GM21367 (cell line): ENCODE measurements around the gene HHAT.

Experiments used
- ATAC-seq: cut with Tn5 transposase; IDR thresholded peaks from one replicate; pipeline ENCODE4 v1.9.1; 2021; ENCODE audit not compliant: unreplicated experiment

Gene HHAT

DNA sequence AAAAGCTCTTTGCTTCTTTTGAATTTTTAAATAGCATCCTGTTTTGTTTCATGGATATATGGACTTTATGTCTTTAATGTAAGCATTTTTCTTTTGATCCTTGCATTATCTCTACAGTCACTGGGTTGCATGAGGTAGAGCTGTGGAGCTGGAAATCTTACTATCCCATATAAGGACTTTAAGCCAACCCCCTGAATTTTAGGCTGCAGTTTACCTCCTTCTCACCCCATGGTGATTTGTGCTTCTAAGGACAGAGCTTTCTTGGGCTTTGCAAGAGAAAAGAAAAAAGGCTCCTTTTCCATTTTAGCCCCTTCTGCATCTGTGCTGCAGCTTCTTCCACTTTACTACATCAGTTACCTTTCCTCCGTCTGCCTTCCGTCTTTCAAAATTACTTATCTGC is 373.8 kb downstream of the HHAT start:
- no peak for ATAC-seq

DNA sequence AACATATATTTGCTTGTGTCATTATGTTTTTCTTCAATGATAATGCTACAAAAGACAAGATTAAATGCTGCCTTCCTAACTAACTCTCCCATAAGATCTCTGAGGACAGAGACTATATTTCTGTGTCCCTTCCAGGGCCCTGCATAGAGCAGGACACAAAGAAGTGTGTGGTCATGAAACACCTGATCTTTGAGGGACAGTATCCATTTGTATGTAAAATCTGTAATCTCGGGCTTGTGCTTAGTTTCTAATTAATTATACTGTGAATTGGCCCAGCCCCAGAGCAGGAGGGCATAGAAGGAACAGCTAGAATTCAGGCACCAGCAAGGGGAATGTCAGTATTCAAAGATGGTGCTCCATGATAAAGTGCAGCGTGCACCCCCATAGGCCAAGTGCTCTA is 374.9 kb downstream of the HHAT start:
- no peak for ATAC-seq

DNA sequence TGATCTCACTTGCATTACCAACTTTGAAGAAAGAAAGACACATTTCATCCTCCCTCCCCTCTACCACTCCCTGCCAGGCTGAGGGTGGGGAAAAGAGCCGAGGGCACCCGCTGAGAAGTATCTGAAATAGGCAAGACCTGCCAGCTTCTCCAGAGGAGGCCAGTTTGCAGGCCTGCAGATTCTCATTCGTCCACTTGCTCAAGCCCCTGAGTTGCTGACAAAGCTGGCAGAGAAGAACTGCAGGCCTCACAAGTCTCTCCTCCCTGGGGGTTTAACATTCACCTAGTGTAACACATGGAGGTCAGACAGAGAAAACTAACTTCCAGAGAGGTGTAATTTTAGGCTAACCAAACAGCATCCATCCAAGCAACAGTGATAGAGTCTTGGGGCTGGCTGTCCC is 376.4 kb downstream of the HHAT start:
- no peak for ATAC-seq

DNA sequence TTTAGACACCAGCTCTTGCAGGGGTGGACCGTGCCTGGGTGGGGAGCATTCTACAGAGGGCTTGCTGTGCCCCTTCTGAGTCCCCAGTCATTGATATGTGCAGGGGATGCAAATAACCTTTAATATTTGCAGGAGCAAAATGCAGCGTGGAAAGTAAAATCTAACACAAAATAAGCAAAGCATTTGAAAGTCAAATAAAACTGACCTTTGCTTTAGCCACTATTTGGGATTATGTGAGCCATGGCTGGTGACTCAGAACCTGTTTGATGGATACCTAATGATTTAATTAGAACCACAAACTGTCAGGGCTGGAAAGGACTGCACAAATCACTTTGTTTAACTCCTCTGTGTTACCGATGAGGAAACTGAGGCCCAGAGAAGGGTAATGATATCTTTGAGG is 377.5 kb downstream of the HHAT start:
- no peak for ATAC-seq

DNA sequence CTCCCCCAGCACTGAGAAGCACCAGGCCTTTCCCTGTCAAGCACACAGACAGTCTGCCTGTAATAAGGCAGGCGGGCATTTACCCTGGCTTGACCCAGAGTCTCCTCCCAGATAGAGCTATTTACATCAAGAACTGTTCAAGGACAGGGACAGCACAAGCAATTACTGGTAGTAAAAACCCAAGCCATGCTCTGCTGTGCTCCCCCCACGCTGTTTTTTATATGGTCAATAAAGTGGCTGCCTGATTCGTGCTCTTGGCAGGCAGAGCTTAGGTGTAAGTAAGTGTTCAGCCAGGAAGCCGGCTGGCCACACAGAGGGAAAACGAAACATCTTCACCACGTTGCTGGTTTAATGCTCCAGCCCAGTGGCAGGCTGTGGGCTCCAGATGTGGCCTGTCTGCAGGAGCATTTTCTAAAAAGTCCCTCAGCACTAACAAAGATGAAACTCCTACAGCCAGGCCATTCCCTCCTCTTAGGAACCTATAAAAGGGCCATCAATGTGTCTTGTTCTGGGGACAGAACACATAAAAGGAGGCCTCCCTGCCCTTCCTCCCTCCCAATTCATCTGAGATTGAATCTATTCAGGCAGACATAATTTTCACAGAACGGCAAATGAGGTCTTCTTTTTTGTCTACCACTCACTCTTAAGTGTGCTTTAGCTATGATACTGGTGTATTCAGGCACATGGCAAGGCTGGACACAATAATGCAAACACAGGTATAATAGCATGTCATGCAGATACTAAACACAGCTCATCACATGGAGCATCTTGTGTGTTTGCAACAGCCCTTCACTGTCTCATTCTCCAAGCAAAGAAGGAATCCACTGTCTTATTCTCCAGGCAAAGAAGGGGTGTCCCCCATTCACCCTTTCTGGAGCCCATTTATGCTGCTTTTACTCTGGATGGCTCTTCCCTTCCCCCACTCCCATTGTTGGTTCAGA is 378.9 kb downstream of the HHAT start:
- no peak for ATAC-seq

DNA sequence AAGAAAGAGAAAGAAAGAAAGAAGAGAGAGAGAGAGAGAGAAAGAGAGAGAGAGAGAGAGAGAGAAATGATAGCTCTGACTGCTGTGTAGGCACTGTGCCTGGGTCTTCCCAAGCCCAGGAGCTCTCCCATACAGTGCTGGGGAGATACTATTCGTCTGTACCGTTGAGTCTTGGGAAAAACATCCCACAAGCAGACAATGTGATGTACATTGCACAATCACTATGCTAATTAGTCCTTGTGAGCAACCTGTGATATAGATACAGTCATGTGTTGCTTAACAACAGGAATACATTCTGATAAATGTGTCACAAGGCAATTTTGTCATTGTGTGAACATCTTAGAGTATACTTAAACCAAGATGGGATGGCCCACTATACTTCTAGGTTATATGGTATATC is 381.0 kb downstream of the HHAT start:
- ATAC-seq = no peak

DNA sequence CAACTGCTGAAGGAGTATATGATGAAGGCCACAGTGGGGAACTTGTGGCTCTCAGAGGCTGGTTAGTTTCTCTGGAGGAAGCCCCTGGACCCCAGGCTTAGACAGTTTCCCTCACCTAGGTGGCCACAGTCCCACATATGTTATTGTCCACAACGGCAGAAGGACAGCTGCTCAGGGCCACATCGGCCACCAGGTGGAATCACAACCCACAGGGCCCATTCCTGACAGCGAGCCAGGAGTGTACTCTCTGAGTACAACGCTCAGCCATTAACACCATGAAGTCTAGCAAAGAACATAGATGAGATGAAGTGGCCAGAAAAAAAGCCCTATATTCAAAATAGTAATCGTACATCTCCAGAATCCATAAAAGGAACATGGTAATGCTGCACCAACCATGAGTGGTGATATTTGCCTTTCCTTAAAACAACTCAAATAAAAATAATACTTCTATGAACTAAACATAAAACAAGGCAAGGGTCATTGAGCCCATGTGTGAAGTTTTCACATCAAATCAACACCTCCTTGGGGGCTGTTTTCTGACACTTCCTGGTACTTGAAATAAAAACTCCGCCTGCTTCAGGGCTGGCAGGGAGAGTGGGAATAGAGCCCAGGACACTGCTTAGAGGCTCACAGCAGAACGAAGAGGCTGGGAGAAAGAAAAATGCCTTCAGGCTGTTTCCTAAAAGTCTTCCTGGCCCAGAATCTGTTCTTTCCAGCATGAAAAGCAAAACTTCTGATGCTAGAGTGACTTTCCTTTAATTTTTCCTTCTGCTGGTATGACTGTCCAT is 383.3 kb downstream of the HHAT start:
- no peak for ATAC-seq

DNA sequence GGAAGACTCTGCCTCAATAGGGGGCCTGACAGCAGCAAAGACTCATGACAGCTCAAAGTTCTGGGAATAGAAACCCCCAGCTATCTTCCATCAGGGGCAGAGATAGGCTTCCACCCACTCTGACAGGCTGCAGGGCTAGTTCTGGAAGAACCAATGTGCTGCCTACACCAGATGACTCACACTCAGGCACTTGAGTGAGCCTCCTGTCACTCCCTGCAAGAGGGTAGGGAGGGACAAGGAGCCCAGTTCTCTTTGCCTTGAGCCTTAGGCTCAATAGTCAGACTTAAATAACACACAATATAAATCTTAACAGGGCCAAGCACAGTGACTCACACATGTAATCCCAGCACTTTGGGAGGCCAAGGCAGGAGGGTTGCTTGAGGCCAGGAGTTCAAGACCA is 386.4 kb downstream of the HHAT start:
- no peak for ATAC-seq

DNA sequence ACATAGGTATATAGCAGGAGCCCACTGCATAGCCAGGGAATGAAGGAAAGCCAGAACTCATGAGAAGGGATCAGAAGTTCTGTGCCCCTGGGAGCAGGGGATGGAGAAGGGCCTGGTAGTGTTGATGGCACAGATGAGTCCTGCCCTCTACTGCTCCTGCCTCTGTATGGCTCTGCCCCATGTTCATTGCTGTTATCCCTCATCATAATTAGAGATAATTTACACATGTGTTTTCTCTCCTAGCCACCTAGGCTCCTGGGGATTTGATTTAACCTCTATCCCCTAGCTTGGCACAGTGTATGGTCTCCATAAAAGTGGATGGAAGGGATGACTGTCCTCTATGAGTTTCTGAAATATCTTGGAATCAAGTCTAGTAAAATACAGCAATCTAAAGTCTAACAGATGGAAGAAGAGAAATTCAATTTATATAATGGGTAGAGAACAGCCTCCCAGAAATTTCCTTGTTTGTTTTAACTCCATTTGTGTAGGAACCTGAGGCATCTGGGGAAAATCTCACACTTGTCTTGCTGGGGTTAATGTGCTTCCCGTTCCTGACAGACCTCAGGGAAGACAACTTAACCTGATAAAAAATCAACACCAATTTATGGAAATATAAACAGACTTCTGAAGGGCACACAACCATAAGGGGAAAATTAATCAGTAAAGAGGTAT is 393.8 kb downstream of the HHAT start:
- no peak for ATAC-seq

DNA sequence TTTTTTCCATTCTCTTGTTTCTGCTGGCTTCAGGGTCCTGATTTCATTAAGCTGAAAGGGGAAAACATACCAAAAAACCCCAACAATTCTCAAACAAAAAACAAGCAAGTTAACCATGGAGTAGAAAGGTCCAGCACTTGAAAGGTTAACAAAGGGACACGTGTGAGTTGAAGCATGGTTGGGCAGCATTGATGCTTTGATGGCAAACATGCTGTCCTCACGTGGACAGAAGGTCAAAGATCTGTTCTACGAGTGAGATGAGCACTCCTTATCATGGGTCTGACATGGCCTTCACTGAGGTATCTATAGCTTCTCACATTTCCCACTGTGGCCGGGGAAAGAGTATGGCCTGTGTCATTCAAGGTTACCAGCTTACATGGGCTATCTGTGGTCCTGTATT is 394.9 kb downstream of the HHAT start:
- ATAC-seq = no peak

DNA sequence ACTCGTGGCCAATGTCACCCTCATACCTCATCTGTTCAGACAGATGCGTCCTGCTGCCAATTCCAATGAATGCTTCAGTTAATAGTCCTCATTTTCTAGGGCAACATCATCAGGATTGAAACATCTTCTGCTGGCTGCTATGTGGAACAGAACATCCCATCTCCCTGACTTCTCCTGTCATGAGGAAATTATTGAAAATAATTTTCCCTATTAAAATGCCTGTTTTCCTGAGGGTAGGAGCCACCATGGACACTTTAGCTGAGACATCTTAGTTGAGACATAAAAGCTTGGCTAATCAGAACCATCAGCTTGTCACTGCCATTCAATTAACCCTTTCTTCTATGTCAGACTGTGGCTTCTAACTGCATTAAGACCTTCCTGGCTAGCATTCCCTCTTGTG is 396.1 kb downstream of the HHAT start:
- ATAC-seq = no peak
